B cell (primary cell): ENCODE data around the gene CLEC19A.

ENCODE experiments used
- CTCF ChIP-seq: fragments of 200-600 bp; IDR thresholded peaks from one replicate; pipeline ENCODE4 v1.8.0; 2022; ENCODE audit warnings: antibody characterized with exemption, mild to moderate bottlenecking
- EZH2 ChIP-seq: IDR thresholded peaks from 2 replicates; pipeline ENCODE4 v1.6.1; 2012; ENCODE audit warnings: borderline replicate concordance, low read depth, mild to moderate bottlenecking, moderate library complexity, low read length; ENCODE audit not compliant: insufficient read depth, poor library complexity, severe bottlenecking

GRCh38 chr16:19314718-19315425, 29.3 kb downstream of the CLEC19A start:
- TF ChIP-seq CTCF (no peak), EZH2 (no peak)
